HG03103 (cell line): Measurements from ENCODE around the gene GGPS1.
A peak's percentile ranks its signal among the peaks of the same experiment; 100 is the strongest.
"Not testable (repeated sequence)": the region's sequence is repeated elsewhere in the genome, so short reads cannot be mapped to it uniquely, and the experiment has no call there.

Experiments
- ATAC-seq: cut with Tn5 transposase; IDR thresholded peaks from one replicate; pipeline ENCODE4 v1.9.1; 2021; ENCODE audit warnings: low read depth; ENCODE audit not compliant: unreplicated experiment

GGPS1 gene

GRCh38 chr1:235304549-235305451, 23.6 kb upstream of the GGPS1 start:
- no peak for ATAC-seq

- ATAC-seq = no peak
Observed at GRCh38 chr1:235307158-235308124, 20.9 kb upstream of the GGPS1 start.

- ATAC-seq = not testable (repeated sequence)
Observed at GRCh38 chr1:235309206-235309605, 19.2 kb upstream of the GGPS1 start.

GRCh38 chr1:235313262-235313661, 15.1 kb upstream of the GGPS1 start:
- no peak for ATAC-seq

- no peak for ATAC-seq
Observed at GRCh38 chr1:235313931-235314678, 14.3 kb upstream of the GGPS1 start.

GRCh38 chr1:235315173-235315572, 13.2 kb upstream of the GGPS1 start:
- ATAC-seq = no peak

- no peak for ATAC-seq
Observed at GRCh38 chr1:235315735-235316134, 12.6 kb upstream of the GGPS1 start.

- ATAC-seq = no peak
Observed at GRCh38 chr1:235317168-235317567, 11.2 kb upstream of the GGPS1 start.

- ATAC-seq = no peak
Observed at GRCh38 chr1:235319255-235319654, 9.1 kb upstream of the GGPS1 start.

- no peak for ATAC-seq
Observed at GRCh38 chr1:235320521-235321179, 7.7 kb upstream of the GGPS1 start.

- no peak for ATAC-seq
Observed at GRCh38 chr1:235324296-235324695, 4.1 kb upstream of the GGPS1 start.

- no peak for ATAC-seq
Observed at GRCh38 chr1:235325139-235325538, 3.2 kb upstream of the GGPS1 start.

- no peak for ATAC-seq
Observed at GRCh38 chr1:235325854-235326253, 2.5 kb upstream of the GGPS1 start.

- ATAC-seq = peak; percentile 17
Observed at GRCh38 chr1:235326719-235327558, 1.4 kb upstream of the GGPS1 start.

GRCh38 chr1:235327559-235328270, 655 bp upstream of the GGPS1 start, which contains the start of gene ARID4B:
ARID4B (minus strand) TSS chr1:235328179; CDS start chr1:235326919, 1,260 bp downstream.
- ATAC-seq = peak; percentile 1

- ATAC-seq = peak; percentile 17
Observed at GRCh38 chr1:235329139-235329902, 951 bp downstream of the GGPS1 start.

GRCh38 chr1:235330918-235331285, 2.5 kb downstream of the GGPS1 start:
- ATAC-seq = no peak

- ATAC-seq = no peak
Observed at GRCh38 chr1:235331401-235331800, 3.0 kb downstream of the GGPS1 start.
